Calu3 (cell line): ENCODE results near the gene TRAF3. TPM values are rescaled to one million over a fixed set of nuclear protein-coding genes. Genes with fewer than 3 reads are reported as not detected.

Experiments used
- BruUV-seq: library from RNA; stranded (reverse); fragments of 400-500 nt; replicated peaks from 2 replicates; lab custom pipeline; 2021; lab: Mats Ljungman, UMichigan
- CTCF ChIA-PET: fragments of 300-600 bp; sonication (Branson Sonifier 250); formaldehyde crosslinking; loops from one replicate; lab custom pipeline; 2022; ENCODE audit warnings: antibody characterized with exemption; lab: Charles Lee
- DNase-seq: peaks from one replicate; pipeline ENCODE4 v3.0.0; 2022
- H3K27ac Mint-ChIP-seq: one replicate; pipeline ENCODE4 v1.8.0; 2022; ENCODE audit warnings: mixed read lengths; ENCODE audit not compliant: unreplicated experiment
- H3K27me3 Mint-ChIP-seq: one replicate; pipeline ENCODE4 v1.8.0; 2022; ENCODE audit warnings: mixed read lengths; ENCODE audit not compliant: unreplicated experiment
- H3K36me3 Mint-ChIP-seq: one replicate; pipeline ENCODE4 v1.8.0; 2022; ENCODE audit warnings: mild to moderate bottlenecking, moderate library complexity, mixed read lengths; ENCODE audit not compliant: insufficient read depth, unreplicated experiment
- H3K4me1 Mint-ChIP-seq: one replicate; pipeline ENCODE4 v1.8.0; 2022; ENCODE audit warnings: mild to moderate bottlenecking, low read depth, mixed read lengths; ENCODE audit not compliant: unreplicated experiment
- H3K4me3 Mint-ChIP-seq: one replicate; pipeline ENCODE4 v1.8.0; 2022; ENCODE audit warnings: mild to moderate bottlenecking, low read depth, moderate library complexity, mixed read lengths; ENCODE audit not compliant: unreplicated experiment
- H3K9me3 Mint-ChIP-seq: one replicate; pipeline ENCODE4 v1.8.0; 2022; ENCODE audit warnings: low read depth, mixed read lengths; ENCODE audit not compliant: unreplicated experiment
- intact Hi-C: fragments of 100-400 bp; cut with micrococcal nuclease; formaldehyde crosslinking; loops from one replicate; pipeline ENCODE4 v1.10.0; 2022; ENCODE audit not compliant: unreplicated experiment
- total RNA-seq: library from RNA; stranded (reverse); gene quantifications from 2 replicates; pipeline ENCODE4 v1.2.3, GENCODE V29; 2022
- TF ChIP-seq, protein P1 (sequence below): fragments of 200-600 bp; IDR thresholded peaks from one replicate; pipeline ENCODE4 v1.8.0; 2022; ENCODE audit warnings: antibody characterized with exemption; ENCODE audit not compliant: unreplicated experiment

TRAF3 gene
- total RNA-seq, 1 experiment from 2014 or later, result 24.2 TPM

GRCh38 chr14:102739190-102739469, 38.1 kb upstream of the TRAF3 start:
- Mint-ChIP-seq H3K9me3 (no peaks in the 10 kb centered on the region), H3K36me3 (peaks cover 12% of the 10 kb centered on the region), H3K4me1 (no peaks in the 10 kb centered on the region), H3K27ac (no peak overlapping the region), H3K27me3 (no peaks in the 10 kb centered on the region), H3K4me3 (no peak overlapping the region)
- CTCF ChIA-PET, result interaction anchor here (1.1 kb wide), 1 partner anchor 13 kb away, joined by 4 read pairs; no protein-coding TSS in a partner anchor
- DNase-seq, result no peak
- intact Hi-C loops, result no loop called here
- BruUV-seq, result no TSS peak
- TF ChIP-seq, protein P1, sequence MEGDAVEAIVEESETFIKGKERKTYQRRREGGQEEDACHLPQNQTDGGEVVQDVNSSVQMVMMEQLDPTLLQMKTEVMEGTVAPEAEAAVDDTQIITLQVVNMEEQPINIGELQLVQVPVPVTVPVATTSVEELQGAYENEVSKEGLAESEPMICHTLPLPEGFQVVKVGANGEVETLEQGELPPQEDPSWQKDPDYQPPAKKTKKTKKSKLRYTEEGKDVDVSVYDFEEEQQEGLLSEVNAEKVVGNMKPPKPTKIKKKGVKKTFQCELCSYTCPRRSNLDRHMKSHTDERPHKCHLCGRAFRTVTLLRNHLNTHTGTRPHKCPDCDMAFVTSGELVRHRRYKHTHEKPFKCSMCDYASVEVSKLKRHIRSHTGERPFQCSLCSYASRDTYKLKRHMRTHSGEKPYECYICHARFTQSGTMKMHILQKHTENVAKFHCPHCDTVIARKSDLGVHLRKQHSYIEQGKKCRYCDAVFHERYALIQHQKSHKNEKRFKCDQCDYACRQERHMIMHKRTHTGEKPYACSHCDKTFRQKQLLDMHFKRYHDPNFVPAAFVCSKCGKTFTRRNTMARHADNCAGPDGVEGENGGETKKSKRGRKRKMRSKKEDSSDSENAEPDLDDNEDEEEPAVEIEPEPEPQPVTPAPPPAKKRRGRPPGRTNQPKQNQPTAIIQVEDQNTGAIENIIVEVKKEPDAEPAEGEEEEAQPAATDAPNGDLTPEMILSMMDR, result no peak

- H3K36me3 Mint-ChIP-seq, result peaks cover 8% of the 10 kb centered on the region
- TF ChIP-seq, protein P1, result no peak
- H3K4me1 Mint-ChIP-seq, result no peaks in the 10 kb centered on the region
- H3K4me3 Mint-ChIP-seq, result no peak overlapping the region
- CTCF ChIA-PET, result no interaction called here
- no TSS peak for BruUV-seq
- intact Hi-C loops, result no loop called here
- DNase-seq, result no peak
- no peak overlapping the region for H3K27ac Mint-ChIP-seq
- H3K9me3 Mint-ChIP-seq, result no peaks in the 10 kb centered on the region
- no peaks in the 10 kb centered on the region for H3K27me3 Mint-ChIP-seq
Observed at GRCh38 chr14:102746634-102747438, 30.4 kb upstream of the TRAF3 start.

DNA sequence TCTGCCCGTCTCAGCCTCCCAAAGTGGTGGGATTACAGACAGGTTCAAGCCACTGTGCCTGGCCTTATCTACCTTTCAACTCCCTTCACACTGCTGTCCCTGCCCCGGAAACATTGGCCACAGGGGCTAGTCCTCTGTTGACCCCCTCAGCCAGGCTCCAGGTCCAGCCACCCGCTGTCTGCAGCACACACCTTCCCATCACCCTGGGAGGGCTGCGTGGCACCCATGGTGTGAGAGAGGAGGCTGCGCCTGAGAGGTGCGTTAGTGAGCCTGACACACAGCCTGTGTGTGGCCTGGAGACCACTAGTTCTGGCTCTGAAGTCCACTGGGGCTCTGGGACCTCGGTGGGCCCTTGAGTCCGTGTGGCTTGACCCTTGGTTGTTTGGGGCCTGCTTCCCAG, 28.4 kb upstream of the TRAF3 start:
- BruUV-seq, result no TSS peak
- intact Hi-C loops, result no loop called here
- no peaks in the 10 kb centered on the region for H3K27me3 Mint-ChIP-seq
- CTCF ChIA-PET, result interaction anchor here (0.7 kb wide), 1 partner anchor 11 kb away, joined by 5 read pairs; no protein-coding TSS in a partner anchor
- TF ChIP-seq, protein P1, result no peak
- DNase-seq, result no peak
- no peak overlapping the region for H3K4me3 Mint-ChIP-seq
- H3K4me1 Mint-ChIP-seq, result no peaks in the 10 kb centered on the region
- no peak overlapping the region for H3K27ac Mint-ChIP-seq
- no peaks in the 10 kb centered on the region for H3K9me3 Mint-ChIP-seq
- H3K36me3 Mint-ChIP-seq, result peaks cover 3% of the 10 kb centered on the region

GRCh38 chr14:102749393-102750305, 27.6 kb upstream of the TRAF3 start:
- H3K9me3 Mint-ChIP-seq, result no peaks in the 10 kb centered on the region
- CTCF ChIA-PET, result no interaction called here
- intact Hi-C loops, result no loop called here
- H3K27me3 Mint-ChIP-seq, result no peaks in the 10 kb centered on the region
- no peaks in the 10 kb centered on the region for H3K4me1 Mint-ChIP-seq
- no TSS peak for BruUV-seq
- DNase-seq, result no peak
- H3K36me3 Mint-ChIP-seq, result peaks cover 3% of the 10 kb centered on the region
- TF ChIP-seq, protein P1, result no peak
- no peak overlapping the region for H3K4me3 Mint-ChIP-seq
- no peak overlapping the region for H3K27ac Mint-ChIP-seq
